ENCODE results near the gene AKAP6.
"Not testable (repeated sequence)": the region's sequence is repeated elsewhere in the genome, so short reads cannot be mapped to it uniquely, and the experiment has no call there.

Gene AKAP6

GRCh38 chr14:32726516-32726915 is 397.4 kb downstream of the AKAP6 start:
- DNase-seq: no peak

GRCh38 chr14:32727832-32728231 is 398.7 kb downstream of the AKAP6 start:
- no peak for DNase-seq

- no peak for DNase-seq
These were observed 399.4 kb downstream of the AKAP6 start for GRCh38 chr14:32728526-32728925.

- DNase-seq: no peak
These were observed 399.9 kb downstream of the AKAP6 start for GRCh38 chr14:32728976-32729375.

GRCh38 chr14:32731249-32731648 is 402.2 kb downstream of the AKAP6 start:
- no peak for DNase-seq

- no peak for DNase-seq
These were observed 403.9 kb downstream of the AKAP6 start for GRCh38 chr14:32733015-32733414.

- no peak for DNase-seq
These were observed 405.2 kb downstream of the AKAP6 start for GRCh38 chr14:32734261-32734660.

GRCh38 chr14:32737621-32738020 is 408.5 kb downstream of the AKAP6 start:
- DNase-seq: no peak

GRCh38 chr14:32738206-32738871 is 409.2 kb downstream of the AKAP6 start:
- DNase-seq: no peak

GRCh38 chr14:32744811-32745445 is 415.8 kb downstream of the AKAP6 start:
- no peak for DNase-seq

GRCh38 chr14:32754209-32754608 is 425.1 kb downstream of the AKAP6 start:
- no peak for DNase-seq

- no peak for DNase-seq
These were observed 427.1 kb downstream of the AKAP6 start for GRCh38 chr14:32756173-32756572.

- DNase-seq: no peak
These were observed 427.7 kb downstream of the AKAP6 start for GRCh38 chr14:32756775-32757174.

GRCh38 chr14:32757568-32757967 is 428.5 kb downstream of the AKAP6 start:
- DNase-seq: no peak

GRCh38 chr14:32761381-32761968 is 432.4 kb downstream of the AKAP6 start:
- DNase-seq: no peak

GRCh38 chr14:32762886-32763285 is 433.8 kb downstream of the AKAP6 start:
- no peak for DNase-seq

- DNase-seq: no peak
These were observed 434.6 kb downstream of the AKAP6 start for GRCh38 chr14:32763673-32764072.

GRCh38 chr14:32764131-32764530 is 435.0 kb downstream of the AKAP6 start:
- DNase-seq: no peak

GRCh38 chr14:32770422-32770821 is 441.3 kb downstream of the AKAP6 start:
- no peak for DNase-seq

- no peak for DNase-seq
These were observed 445.1 kb downstream of the AKAP6 start for GRCh38 chr14:32774214-32774613.

- no peak for DNase-seq
These were observed 450.7 kb downstream of the AKAP6 start for GRCh38 chr14:32779840-32780239.

- no peak for DNase-seq
These were observed 455.3 kb downstream of the AKAP6 start for GRCh38 chr14:32784405-32784804.

- DNase-seq: no peak
These were observed 456.5 kb downstream of the AKAP6 start for GRCh38 chr14:32785585-32785984.

GRCh38 chr14:32786886-32787285 is 457.8 kb downstream of the AKAP6 start:
- DNase-seq: no peak

GRCh38 chr14:32793033-32793432 is 463.9 kb downstream of the AKAP6 start:
- DNase-seq: not testable (repeated sequence)

All from activated gamma-delta T cell treated with Interleukin-2 at 50 U/mL for 16 hours (primary cell).